HG03354 (cell line): ENCODE measurements around the gene AURKB.
A peak's percentile ranks its signal among the peaks of the same experiment; 100 is the strongest.
"Not testable (repeated sequence)": the region's sequence is repeated elsewhere in the genome, so short reads cannot be mapped to it uniquely, and the experiment has no call there.

ENCODE experiments used
- ATAC-seq: cut with Tn5 transposase; IDR thresholded peaks from one replicate; pipeline ENCODE4 v1.9.1; 2021; ENCODE audit warnings: mild to moderate bottlenecking; ENCODE audit not compliant: unreplicated experiment, poor library complexity, severe bottlenecking

AURKB gene

GRCh38 chr17:8209907-8210760, at the start of gene AURKB:
TSS of gene AURKB (minus strand) at chr17:8210575. CDS start at chr17:8210224, 351 bp downstream.
- ATAC-seq = peak; percentile 91

DNA sequence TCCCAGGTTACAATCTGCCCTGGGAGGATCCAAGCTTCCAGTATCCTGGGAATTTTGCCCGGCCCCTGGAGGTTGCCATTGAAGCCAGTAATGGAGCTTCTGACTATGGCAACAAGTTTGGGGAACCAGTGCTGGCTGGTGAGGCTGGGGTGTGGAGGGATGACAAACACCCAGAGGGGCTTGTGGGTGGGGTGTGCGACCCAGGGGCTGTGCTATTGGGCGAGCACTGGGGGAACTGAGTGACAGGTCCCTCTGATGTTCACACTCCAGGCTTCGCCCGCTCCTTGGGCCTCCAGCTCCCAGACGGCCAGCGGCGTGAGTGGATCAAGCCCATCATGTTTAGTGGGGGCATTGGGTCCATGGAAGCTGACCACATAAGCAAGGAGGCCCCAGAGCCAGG, 47.4 kb upstream of the AURKB start:
- no peak for ATAC-seq

- ATAC-seq = no peak
Measured at GRCh38 chr17:8256691-8257090, 46.3 kb upstream of the AURKB start.

GRCh38 chr17:8256291-8256690, 45.9 kb upstream of the AURKB start:
- no peak for ATAC-seq

DNA sequence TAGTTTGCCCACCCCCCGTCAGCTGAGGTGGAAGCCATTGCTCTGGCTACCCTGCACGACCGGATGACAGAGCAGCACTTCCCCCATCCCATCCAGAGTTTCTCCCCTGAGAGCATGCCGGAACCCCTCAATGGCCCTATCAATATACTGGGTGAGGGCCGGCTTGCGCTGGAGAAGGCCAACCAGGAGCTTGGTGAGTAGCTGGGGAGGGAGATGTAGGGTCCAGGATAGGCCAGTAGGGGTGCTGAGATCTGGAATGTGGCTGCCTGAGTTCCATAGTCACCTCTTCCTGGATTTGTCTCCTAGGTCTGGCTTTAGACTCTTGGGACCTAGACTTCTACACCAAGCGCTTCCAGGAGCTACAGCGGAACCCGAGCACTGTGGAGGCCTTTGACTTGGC, 45.1 kb upstream of the AURKB start:
- no peak for ATAC-seq

DNA sequence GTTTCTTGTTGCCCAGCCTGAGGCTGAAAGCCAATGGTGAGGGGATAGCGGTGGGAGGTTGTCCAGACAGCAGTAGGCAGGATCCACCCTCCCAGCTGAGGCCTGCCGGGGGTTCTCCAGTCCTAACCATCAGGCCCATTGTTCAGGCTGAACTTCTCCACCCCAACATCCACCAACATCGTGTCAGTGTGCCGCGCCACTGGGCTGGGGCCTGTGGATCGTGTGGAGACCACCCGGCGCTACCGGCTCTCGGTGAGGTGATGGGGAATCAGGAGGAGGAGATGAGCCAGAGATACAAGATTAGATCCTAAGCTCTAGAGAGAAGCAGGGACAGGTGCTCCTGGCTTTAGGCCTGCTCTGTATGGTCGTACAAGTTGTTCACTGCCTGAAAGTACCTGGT, 44.5 kb upstream of the AURKB start:
- ATAC-seq = no peak

DNA sequence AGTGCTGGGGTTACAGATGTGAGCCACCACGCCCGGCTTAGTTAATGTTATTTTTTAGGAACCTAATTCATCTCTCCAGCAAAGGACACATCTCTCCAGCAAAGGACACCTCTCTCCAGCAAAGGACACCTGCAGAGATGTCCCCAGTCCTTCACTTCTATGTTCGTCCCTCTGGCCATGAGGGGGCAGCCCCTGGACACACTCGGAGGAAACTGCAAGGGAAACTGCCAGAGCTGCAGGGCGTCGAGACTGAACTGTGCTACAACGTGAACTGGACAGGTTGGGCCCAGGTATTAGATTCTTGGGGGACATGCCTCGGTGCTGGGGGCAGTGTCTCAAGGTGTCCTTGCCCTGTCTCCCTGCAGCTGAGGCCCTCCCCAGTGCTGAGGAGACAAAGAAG, 43.4 kb upstream of the AURKB start:
- no peak for ATAC-seq

GRCh38 chr17:8251411-8251810, 41.0 kb upstream of the AURKB start:
- ATAC-seq = not testable (repeated sequence)

GRCh38 chr17:8249621-8250500, 39.5 kb upstream of the AURKB start:
- ATAC-seq = no peak

DNA sequence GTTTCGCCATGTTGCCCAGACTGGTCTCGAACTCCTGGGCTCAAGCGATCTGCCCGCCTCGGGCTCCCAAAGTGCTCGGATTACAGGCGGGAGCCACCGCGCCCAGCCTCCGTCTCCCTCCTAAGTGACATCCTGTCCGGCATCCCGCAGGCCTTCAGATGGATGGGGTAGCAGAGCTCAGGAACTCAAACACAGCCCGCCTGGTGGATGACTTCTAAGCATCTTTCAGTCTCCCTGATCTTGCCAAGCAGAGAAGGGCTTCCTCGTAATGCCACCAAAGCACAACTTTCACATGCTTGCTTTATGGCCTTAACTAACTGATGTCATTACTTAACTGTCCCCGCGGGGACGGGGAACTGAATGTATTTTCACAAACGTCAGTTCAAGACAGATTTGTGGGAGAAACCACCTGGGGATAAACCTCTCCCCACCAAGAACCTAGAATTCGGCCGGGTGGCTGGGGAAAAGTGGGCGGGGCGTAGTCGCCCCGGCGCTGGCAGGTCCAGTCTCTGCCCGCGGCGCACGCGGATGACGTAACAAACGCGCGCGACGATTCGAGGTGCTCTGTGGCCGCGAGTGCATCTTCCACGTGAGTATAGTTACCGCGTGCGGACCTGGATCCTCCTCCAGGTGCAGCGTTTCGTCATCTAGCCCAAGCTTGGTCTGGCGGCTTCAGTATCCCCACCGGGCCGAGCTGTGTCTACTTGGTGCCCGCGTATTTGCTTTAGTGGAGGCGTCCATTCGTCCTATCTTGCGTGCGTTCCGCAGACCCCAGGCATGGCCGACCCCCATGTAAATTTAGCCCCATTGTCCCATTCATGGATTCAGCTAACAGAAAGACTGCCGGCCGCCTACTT, 38.6 kb upstream of the AURKB start, which contains the start of gene PFAS:
PFAS (plus strand) TSS at position 539 of the 857 bp plus-strand sequence. CDS start 4,649 bp downstream, outside the sequence.
- peak; percentile 54 for ATAC-seq

DNA sequence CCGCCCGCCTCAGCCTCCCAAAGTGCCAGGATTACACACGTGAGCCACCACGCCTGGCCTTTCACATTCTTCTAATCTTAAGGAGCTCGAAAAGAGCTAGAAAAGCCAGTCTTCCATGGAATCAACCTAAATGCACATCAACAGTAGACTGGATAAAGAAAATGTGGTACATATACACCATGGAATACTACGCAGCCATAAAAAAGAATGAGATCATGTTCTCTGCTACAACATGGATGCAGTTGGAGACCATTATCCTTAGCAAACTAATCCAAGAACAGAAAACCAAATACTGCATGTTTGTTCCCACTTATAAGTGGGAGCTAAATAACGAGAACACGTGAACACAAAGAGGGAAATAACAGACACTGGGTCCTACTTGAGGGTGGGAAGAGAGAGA, 34.4 kb upstream of the AURKB start:
- no peak for ATAC-seq

DNA sequence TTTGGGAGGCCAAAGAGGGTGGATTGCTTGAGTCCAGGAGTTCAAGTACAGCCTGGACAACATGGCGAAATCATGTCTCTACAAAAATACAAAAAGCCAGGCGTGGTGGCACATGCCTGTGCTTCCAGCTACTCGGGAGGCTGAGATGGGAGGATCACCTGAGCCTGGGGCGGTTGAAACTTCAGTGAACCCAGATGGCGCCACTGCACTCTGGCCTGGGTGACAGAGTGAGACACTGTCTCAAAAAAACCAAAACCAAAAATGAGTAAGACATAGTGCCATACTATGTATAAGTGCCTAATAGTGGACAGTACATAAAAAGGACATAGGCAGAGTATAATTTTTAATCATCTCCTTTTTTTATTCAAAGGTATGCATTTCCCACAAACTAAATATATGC, 33.5 kb upstream of the AURKB start:
- no peak for ATAC-seq

- no peak for ATAC-seq
Measured at GRCh38 chr17:8237886-8238285, 27.5 kb upstream of the AURKB start.

DNA sequence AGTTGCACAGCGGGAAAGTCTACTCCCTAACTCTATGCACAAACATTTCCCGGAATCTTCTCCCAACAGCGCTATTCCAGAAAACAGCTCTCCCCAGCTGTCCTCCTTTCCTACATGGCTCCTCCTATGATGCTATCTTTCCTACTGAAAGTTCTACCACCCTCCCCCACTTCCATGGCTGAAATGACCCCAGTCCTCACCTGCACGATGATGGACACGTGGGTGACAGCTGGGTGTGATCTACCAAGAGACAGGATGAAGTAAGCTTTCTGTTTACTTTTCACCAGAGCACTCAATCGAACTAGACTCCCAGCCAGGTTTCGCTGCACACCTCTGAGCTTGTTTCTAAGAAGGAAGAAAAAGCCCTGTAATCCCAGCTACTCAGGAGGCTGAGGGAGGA, 26.8 kb upstream of the AURKB start:
- ATAC-seq = no peak

GRCh38 chr17:8235676-8236075, 25.3 kb upstream of the AURKB start:
- no peak for ATAC-seq

GRCh38 chr17:8234361-8235270, 24.2 kb upstream of the AURKB start:
- ATAC-seq = no peak

- ATAC-seq = no peak
Measured at GRCh38 chr17:8231701-8232100, 21.3 kb upstream of the AURKB start.

DNA sequence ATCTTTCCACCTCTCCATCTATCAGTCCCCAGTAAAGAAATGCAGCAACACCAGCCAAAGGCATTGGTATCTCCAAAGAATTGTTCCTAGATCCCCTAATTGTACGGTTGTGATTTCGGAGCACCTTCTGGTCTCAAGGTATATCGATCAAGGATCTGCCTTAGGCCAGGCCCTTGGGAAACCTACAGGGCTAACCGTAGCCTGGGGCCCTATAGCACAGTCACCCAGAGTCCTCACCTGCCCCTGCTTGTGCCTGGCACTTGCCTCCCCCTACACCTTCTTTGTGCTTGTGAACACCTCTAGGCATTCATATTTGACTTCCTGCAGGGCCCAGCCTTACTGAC, 16.8 kb upstream of the AURKB start:
- no peak for ATAC-seq
